IPS DF 19.7 (cell line): ENCODE measurements around the gene SPON1.
"Not testable (repeated sequence)": the region's sequence is repeated elsewhere in the genome, so short reads cannot be mapped to it uniquely, and the experiment has no call there.

Experiments used
- DNase-seq: peaks from one replicate; pipeline ENCODE4 v3.0.0-alpha.2; 2013; ENCODE audit warnings: low read depth, low spot score

SPON1 gene

DNA sequence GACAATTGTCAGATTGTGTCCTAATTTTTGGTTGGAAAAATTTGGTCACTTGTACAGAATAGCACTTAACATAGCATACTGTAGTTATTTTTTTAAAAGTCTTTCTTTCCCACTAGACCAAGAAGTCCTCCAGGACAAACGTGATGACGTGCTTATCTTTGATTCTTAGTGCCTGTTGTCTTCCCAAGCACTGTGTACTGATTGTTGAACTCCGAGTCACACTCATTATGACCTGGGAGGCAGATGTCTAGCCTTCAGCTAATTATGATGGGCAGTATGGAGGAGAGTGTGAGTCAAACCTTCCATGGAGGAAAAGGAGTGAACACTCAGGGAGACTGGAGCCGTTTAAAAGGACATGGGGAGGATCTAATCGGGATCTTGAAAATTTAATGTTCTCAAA, 119.8 kb downstream of the SPON1 start:
- no peak for DNase-seq

GRCh38 chr11:14088861-14089260, 126.3 kb downstream of the SPON1 start:
- not testable (repeated sequence) for DNase-seq

DNA sequence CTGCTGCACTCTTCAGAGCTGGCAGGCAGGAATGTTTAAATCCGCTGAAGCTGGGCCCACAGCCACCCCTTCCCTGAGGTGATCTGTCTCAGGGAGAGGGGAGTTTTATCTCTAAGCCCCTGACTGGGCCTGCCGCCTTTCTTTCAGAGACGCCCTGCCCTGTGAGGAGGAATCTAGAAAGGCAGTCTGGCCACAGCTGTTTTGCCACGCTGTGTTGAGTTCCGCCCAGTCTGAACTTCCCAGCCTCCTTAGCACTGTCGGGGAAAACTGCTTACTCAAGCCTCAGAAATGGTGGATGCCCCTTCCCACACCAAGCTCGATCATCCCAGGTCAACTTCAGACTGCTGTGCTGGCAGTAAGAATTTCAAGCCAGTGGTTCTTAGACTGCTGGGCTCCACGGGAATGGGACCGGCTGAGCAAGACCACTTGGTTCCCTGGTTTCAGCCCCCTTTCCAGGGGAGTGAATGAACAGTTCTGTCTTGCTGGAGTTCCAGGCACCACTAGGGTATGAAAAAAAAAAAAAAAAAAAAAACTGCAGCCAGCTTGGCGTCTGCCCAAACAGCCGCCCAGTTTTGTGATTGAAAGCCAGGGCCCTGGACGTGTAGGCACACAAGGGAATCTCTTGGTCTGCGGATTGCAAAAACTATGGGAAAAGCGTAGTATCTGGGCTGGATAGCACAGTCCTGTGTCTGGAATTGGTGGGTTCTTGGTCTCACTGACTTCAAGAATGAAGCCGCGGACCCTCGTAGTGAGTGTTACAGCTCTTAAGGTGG, 127.4 kb downstream of the SPON1 start:
- DNase-seq = no peak

DNA sequence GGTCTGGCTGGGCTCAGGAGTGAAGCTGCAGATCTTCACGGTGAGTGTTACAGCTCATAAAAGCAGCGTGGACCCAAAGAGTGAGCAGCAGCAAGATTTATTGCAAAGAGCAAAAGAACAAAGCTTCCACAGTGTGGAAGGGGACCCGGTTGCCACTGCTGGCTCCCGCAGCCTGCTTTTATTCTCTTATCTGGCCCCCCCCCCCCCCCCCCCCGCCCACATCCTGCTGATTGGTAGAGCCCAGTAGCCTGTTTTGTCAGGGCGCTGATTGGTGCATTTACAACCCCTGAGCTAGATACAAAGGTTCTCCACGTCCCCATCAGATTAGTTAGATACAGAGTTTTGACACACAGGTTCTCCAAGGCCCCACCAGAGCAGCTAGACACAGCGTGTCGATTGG, 128.1 kb downstream of the SPON1 start:
- DNase-seq = not testable (repeated sequence)

DNA sequence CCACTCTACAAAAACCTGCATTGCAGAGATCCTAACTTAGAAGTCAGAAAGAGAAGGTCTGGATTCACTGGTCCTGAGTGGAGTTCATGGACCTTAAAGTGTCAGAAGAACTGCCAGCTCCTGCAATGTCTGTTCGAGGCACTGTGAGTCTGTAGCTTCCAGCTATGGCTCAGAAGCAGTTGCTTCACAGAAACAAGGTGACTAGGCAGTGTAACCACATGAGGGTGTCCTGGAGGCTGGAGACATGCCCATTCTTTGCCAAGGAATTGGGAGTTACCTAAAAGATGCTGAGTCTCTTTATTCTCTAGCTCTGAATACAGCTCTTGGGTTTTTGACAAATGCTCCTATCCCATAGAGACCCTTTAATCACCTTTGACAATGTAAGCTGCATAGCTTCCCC, 130.5 kb downstream of the SPON1 start:
- no peak for DNase-seq

- DNase-seq = no peak
Observed at GRCh38 chr11:14094481-14095037, 132.0 kb downstream of the SPON1 start.

GRCh38 chr11:14095882-14096281, 133.4 kb downstream of the SPON1 start:
- no peak for DNase-seq

DNA sequence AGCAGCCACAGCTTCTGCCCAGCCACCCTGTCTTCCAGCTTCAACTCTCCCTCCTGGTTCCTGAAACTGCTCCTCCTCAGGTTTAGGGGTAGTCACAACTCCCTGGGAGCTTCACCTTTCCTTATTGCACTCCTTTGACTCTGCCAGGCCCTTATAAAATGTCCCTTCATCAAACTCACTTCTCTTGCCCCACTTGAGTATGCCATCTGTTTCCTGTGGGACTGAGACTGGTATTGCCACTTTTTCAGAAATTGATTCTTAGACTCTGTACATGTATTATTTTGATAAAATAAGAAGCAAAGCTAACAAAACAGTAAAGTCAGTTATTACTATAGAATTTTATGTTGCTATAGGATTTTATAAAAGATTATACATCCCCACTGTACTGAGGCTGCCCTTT, 134.1 kb downstream of the SPON1 start:
- DNase-seq = no peak

DNA sequence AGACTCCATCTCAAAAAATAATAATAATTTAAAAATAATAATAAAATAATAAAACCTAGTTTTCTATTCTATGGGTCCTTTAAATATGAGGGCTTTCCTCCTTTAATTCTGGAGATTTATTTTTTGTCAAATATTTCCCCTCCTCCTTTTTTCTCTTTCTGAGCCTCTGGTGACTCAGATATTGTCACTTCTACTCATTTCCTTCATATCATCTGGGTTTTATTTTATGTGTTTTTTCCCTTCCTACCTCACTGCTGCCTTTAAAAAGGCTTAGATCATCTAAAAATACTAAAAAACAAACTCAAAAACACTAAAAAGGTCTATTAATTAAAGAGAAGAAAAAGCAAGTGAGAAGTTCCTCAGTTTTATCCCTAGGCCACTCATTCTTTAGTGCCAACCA, 138.9 kb downstream of the SPON1 start:
- no peak for DNase-seq

- no peak for DNase-seq
Observed at GRCh38 chr11:14102766-14103165, 140.2 kb downstream of the SPON1 start.

DNA sequence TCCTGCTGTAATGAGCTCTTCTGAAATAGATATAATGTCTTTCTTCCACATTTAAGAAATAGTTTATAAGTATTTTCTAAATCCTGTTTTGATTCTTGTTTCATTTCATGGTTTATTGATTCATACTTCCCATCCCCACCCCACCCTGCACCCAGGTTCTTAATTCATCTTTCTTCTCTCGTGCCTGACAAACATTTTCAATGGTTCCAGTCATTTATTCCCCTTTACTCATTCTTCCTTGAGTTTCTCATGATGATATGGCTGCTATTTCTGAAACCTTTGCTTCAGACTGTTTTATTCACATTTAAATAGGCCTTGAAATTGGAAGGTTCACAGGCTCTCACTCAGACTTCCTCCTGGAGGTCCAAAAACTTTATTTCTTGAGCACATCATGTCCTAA, 142.9 kb downstream of the SPON1 start:
- DNase-seq = no peak

DNA sequence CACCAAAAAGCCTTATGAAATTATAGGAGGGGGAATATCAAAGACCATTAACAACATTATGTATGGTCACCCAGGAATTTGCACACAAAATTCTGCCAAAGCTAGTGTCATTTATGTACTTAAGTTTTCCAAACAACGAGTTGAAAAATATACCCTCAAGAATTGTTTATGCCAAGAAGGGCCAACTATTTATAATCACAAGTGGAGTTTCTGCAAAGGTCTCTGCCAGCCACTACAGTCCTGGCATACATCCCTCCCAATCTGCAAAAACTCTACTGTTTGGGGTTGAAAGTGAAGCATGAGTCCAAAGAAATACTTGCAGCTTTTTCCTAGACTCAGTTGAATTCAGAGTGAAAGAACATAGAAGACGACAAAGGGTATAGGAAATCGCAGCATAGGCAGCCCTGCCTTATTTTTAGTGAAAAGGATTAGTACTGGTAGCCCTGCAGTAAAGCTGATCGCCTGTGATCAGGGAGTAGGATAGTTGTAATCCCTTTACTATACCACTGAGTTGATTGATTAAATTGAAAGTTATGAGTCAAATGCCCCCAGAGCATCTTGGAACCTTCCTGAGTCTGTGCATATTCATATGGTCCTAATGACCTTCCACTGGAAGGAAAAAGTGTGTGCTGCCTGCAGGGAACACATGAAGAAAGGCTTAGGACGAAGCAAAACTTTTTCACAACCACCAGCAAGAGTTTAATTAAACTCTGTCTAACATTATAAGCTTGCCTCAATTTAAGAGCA, 144.0 kb downstream of the SPON1 start:
- DNase-seq = no peak

DNA sequence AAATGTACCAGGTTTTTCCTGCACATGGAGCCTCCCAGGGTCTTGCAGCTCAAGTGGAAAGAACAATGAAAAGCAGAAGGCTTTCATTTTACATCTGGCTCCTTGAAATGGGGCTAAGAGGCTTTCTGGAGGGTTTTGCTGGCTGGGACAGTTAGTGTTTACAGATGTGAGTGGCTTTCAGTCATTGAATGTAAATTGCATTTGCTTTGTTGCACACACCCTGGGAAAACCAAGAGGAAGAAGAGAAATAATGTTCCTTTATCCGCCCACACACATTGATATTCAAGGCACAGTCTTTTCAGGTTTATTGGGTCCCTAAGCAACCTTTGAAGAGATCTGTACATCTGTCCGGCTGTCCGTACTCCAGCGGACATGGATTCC, 144.5 kb downstream of the SPON1 start:
- no peak for DNase-seq

GRCh38 chr11:14109742-14110141, 147.2 kb downstream of the SPON1 start:
- no peak for DNase-seq

DNA sequence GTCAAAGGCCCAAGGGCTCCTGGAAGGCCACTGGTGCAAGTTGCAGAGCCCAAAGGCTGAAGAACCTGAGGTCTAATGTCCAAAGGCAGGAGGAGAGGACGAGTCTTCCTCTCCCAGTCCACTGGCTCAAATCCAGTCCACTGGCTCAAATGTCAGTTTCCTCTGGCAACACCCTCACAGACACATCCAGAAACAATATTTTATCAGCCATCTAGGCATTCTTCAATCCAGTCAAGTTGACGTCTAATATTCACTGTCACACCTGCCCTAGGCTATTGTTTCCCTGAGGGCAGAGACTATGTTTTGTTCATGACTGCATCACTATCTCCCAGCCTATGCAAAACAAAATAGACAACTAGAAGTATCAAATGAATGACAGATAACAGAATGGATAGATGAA, 148.1 kb downstream of the SPON1 start:
- DNase-seq = no peak

DNA sequence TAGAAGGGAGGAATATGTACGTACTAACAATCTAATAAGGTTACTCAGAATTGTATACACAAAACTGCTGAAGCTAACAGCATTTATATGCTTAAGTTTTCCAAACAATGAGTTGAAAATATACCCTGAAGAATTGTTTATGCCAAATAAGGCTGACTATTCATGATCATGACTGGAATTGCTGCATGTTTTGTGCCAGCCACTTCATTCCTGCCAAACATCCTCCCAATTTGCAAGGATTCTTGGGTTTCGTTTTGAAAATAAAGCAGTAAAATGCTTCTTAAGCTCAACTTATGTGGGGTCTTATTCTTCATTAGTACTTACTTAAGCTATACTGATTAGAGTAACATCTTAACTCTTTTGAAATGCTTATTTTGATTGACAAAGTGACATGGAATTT, 149.0 kb downstream of the SPON1 start:
- no peak for DNase-seq

- DNase-seq = no peak
Observed at GRCh38 chr11:14112721-14113120, 150.2 kb downstream of the SPON1 start.

GRCh38 chr11:14114269-14114668, 151.7 kb downstream of the SPON1 start:
- no peak for DNase-seq

GRCh38 chr11:14114786-14115185, 152.3 kb downstream of the SPON1 start:
- DNase-seq = no peak

DNA sequence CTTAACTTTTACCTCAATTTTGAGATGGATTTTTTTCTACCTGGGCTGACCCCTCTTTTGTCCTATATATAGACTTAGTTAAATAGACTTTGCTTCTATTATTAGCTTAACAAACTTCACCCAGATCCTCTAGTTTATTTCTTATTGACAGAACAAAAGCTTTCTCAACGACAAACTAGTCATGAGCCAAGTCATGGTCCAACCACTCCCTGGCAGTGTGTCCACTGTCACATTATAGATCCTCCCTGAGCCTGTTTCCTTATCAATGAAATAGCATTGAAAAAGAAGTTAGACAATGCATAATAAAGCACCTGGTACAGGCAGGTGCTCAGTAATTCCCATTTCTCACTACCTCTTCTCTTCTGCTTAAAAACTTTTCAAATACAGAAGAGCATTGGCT, 155.1 kb downstream of the SPON1 start:
- DNase-seq = no peak

- no peak for DNase-seq
Observed at GRCh38 chr11:14118072-14118471, 155.5 kb downstream of the SPON1 start.

GRCh38 chr11:14119357-14119756, 156.8 kb downstream of the SPON1 start:
- DNase-seq = no peak

GRCh38 chr11:14124350-14124749, 161.8 kb downstream of the SPON1 start:
- no peak for DNase-seq
